Stimulated activated CD4-positive, alpha-beta T cell treated with anti-CD3 and anti-CD28 coated beads, Interleukin-1b, Interleukin-23, amount 100 ng/mL, for 4 hours (primary cell): ENCODE data around the gene MEF2D.

Source experiments
- DNase-seq, 2 donors: peaks; one replicate each; pipeline ENCODE4 v3.0.0-alpha.2; 2020; ENCODE audit warnings: low read depth in 2 of 2

The MEF2D gene

GRCh38 chr1:156470473-156470872 is 30.1 kb downstream of the MEF2D start:
- DNase-seq: no peak

GRCh38 chr1:156468693-156469345 is 31.8 kb downstream of the MEF2D start:
- DNase-seq: no peak

- DNase-seq: no peak
Measured at GRCh38 chr1:156467906-156468305, 32.7 kb downstream of the MEF2D start.

GRCh38 chr1:156467385-156467784 is 33.2 kb downstream of the MEF2D start:
- DNase-seq: no peak

GRCh38 chr1:156465747-156466365 is 34.7 kb downstream of the MEF2D start:
- DNase-seq: no peak

- DNase-seq: no peak
Measured at GRCh38 chr1:156464825-156465452, 35.6 kb downstream of the MEF2D start.

GRCh38 chr1:156464335-156464734 is 36.2 kb downstream of the MEF2D start:
- DNase-seq: no peak

GRCh38 chr1:156463874-156464273 is 36.7 kb downstream of the MEF2D start:
- DNase-seq: no peak

GRCh38 chr1:156462954-156463795 is 37.4 kb downstream of the MEF2D start:
- no peak for DNase-seq

- no peak for DNase-seq
Measured at GRCh38 chr1:156461781-156462647, 38.6 kb downstream of the MEF2D start.

- no peak for DNase-seq
Measured at GRCh38 chr1:156461109-156461508, 39.5 kb downstream of the MEF2D start.

- no peak for DNase-seq
Measured at GRCh38 chr1:156460525-156460924, 40.0 kb downstream of the MEF2D start.

- DNase-seq: no peak
Measured at GRCh38 chr1:156458181-156458503, 42.4 kb downstream of the MEF2D start.

GRCh38 chr1:156456625-156457465 is 43.7 kb downstream of the MEF2D start:
- DNase-seq: peak; percentile 93 to 95

- DNase-seq: no peak
Measured at GRCh38 chr1:156455362-156455761, 45.2 kb downstream of the MEF2D start.

GRCh38 chr1:156452907-156453306 is 47.7 kb downstream of the MEF2D start:
- DNase-seq: no peak

GRCh38 chr1:156451505-156452160 is 48.9 kb downstream of the MEF2D start:
- DNase-seq: no peak

GRCh38 chr1:156448134-156448967 is 52.2 kb downstream of the MEF2D start:
- no peak for DNase-seq

- peak; percentile 73 to 74 for DNase-seq
Measured at GRCh38 chr1:156445789-156446263, 54.7 kb downstream of the MEF2D start.
